Testis (tissue), 3 donors: ENCODE results near the gene NELFCD. TPM values are rescaled to one million over a fixed set of nuclear protein-coding genes. Genes with fewer than 3 reads are reported as not detected.

ENCODE experiments used
- DNase-seq: peaks from one replicate; pipeline ENCODE4 v3.0.0-alpha.2; 2019
- H3K27ac ChIP-seq, 2 donors: fragments of 200-600 bp; sonication (generic); one replicate each; pipeline ENCODE4 v1.5.1; 2019
- H3K27me3 ChIP-seq: fragments of 200-600 bp; sonication (generic); one replicate; pipeline ENCODE4 v1.5.1; 2019
- H3K36me3 ChIP-seq: fragments of 200-600 bp; sonication (generic); one replicate; pipeline ENCODE4 v1.5.1; 2017; ENCODE audit warnings: low read depth; ENCODE audit errors: missing control alignments
- H3K4me1 ChIP-seq: fragments of 200-600 bp; sonication (generic); one replicate; pipeline ENCODE4 v1.5.1; 2019
- H3K4me3 ChIP-seq, 2 donors: fragments of 200-600 bp; sonication (generic); one replicate each; pipeline ENCODE4 v1.5.1; 2017 to 2019
- H3K9me3 ChIP-seq: fragments of 200-600 bp; sonication (generic); one replicate; pipeline ENCODE4 v1.5.1; 2017
- POLR2A ChIP-seq: fragments of 450-650 bp; IDR thresholded peaks from one replicate; pipeline ENCODE4 v1.6.1; 2017; ENCODE audit warnings: antibody characterized with exemption, mild to moderate bottlenecking, moderate library complexity
- WGBS, 2 donors: methylation state at CpG; one replicate each; pipeline ENCODE4 v1.1.5; 2018; 5-methylcytosine and 5-hydroxymethylcytosine counted together
- intact Hi-C: fragments of 100-400 bp; cut with DNase I; formaldehyde crosslinking; loops from one replicate; pipeline ENCODE4 v1.15.1; 2023; ENCODE audit warnings: low total_unique reads
- polyA plus RNA-seq: library from polyadenylated mRNA; stranded (reverse); fragments of 350-450 nt; fragmentation: Illumina TruSeq; extraction: RNeasy Lipid Tissue Mini Kit (QIAGEN cat#74804); gene quantifications from one replicate; pipeline ENCODE4 v1.2.3, GENCODE V29; 2014; ENCODE audit warnings: low read depth, low replicate concordance; ENCODE audit not compliant: insufficient read depth
- total RNA-seq, 2 donors: library from RNA; depleted of rRNA; stranded (reverse); fragments of >200 nt; gene quantifications; one replicate each; pipeline ENCODE4 v1.2.3, GENCODE V29; 2016
- TF ChIP-seq, protein P1 (sequence below), 3 experiments: fragments of 450-650 bp in 2 of 3; fragments of 200-600 bp in 1 of 3; sonication (generic) in 1 of 3; IDR thresholded peaks; one replicate each; pipeline ENCODE4 v1.5.1; 2016 to 2019; ENCODE audit warnings: antibody characterized with exemption in 3 of 3, mild to moderate bottlenecking in 2 of 3, moderate library complexity in 1 of 3

Gene NELFCD
- total and polyA plus RNA-seq, 3 donors from 2014 or later = 103 to 123 (median 105) TPM

DNA sequence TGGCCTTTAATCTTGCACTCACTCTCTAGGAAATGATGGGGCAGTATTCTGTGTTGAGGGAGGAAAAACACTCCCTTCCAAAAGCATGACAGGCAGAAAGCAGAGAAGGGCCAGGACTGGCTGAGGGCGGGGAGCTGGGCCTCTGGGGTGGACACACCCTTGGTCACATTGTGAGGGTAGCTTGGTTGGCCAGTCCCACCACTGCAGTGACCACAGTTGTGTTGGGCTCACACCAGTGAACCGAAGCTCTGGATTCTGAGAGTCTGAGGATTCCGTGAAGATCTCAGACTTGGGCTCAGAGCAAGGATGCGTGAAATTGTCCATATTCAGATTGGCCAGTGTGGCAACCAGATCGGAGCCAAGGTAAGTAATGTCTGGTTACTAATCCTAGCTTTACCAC lies 38.2 kb downstream of the NELFCD start, which contains the start of gene TUBB1:
Gene TUBB1, plus strand, starts transcription at position 213 of the 400 bp plus-strand sequence. Its CDS starts 94 bp downstream, at position 307.
- Histone ChIP-seq H3K27ac (no peak within 1 kb of the TSS), H3K36me3 (no peaks in the 10 kb centered on the region), H3K4me3 (no peak within 1 kb of the TSS), H3K4me1 (peaks cover 21% of the 10 kb centered on the region), H3K9me3 (no peaks in the 10 kb centered on the region), H3K27me3 (no peaks in the 10 kb centered on the region)
- TF ChIP-seq, protein P1, sequence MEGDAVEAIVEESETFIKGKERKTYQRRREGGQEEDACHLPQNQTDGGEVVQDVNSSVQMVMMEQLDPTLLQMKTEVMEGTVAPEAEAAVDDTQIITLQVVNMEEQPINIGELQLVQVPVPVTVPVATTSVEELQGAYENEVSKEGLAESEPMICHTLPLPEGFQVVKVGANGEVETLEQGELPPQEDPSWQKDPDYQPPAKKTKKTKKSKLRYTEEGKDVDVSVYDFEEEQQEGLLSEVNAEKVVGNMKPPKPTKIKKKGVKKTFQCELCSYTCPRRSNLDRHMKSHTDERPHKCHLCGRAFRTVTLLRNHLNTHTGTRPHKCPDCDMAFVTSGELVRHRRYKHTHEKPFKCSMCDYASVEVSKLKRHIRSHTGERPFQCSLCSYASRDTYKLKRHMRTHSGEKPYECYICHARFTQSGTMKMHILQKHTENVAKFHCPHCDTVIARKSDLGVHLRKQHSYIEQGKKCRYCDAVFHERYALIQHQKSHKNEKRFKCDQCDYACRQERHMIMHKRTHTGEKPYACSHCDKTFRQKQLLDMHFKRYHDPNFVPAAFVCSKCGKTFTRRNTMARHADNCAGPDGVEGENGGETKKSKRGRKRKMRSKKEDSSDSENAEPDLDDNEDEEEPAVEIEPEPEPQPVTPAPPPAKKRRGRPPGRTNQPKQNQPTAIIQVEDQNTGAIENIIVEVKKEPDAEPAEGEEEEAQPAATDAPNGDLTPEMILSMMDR (IDR thresholded peaks at IDR 0.05) = no peak
- no peak for TF ChIP-seq POLR2A
- DNase-seq = no peak
- intact Hi-C loops = no loop called here
- WGBS, 2 donors = 82 to 97% methylated on average over 4 to 5 of the region's 5 CpGs

DNA sequence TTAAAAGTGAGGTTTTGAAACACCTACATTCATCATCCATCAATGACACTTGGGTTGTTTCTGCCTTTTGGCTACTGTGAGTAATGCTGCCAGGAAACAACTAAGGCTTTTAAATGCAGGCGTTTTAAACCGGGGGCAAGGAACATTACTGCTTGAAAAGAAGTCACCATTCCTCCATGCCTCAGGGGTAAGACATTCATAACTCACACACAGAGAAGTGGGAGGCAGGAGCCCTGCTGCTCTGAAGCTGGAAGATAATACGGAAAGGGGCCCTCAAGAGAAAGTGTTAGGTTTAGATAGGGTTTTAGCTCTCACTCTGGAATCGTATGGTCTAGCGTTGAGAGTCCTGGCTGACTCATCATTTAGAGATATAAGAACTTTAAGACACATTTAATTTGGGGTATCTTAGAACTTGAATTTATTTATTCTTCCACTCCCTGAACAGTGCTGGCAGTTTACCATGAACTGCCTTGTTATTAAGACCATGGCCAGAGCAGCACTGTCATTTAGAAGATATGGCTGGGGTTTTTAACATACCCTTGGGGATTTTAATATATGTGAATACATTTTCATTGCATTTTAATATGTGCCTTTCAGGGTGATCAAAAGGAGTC lies 40.0 kb downstream of the NELFCD start:
- H3K27me3 ChIP-seq = no peaks in the 10 kb centered on the region
- no peak overlapping the region for H3K27ac ChIP-seq
- H3K4me3 ChIP-seq = no peak overlapping the region
- no peaks in the 10 kb centered on the region for H3K9me3 ChIP-seq
- no peak for TF ChIP-seq POLR2A
- TF ChIP-seq, protein P1 (IDR thresholded peaks at IDR 0.05) = no peak
- WGBS, 2 donors = 57 to 76% methylated on average over 5 of the region's 5 CpGs
- no peaks in the 10 kb centered on the region for H3K36me3 ChIP-seq
- intact Hi-C loops = loop anchor here (10.0 kb wide), 1 partner anchor 136 kb away; no protein-coding TSS in a partner anchor
- peaks cover 21% of the 10 kb centered on the region for H3K4me1 ChIP-seq
- DNase-seq = peak; percentile 6

DNA sequence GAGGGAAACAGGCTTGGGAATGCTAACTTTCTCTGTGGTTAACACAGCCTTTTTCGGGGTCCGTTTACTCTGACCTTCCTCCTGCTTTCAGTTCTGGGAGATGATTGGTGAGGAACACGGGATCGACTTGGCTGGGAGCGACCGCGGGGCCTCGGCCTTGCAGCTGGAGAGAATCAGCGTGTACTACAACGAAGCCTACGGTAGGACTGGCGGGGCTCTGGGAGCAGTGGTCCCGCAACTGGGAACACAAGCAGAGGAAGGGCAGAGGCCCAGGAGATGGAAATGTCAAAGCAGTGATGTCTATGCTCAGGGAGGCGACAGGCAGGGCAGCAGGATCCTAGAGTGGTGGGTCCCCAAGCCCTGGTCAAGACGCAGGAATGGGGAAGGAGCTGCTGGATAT lies 41.7 kb downstream of the NELFCD start:
- no peaks in the 10 kb centered on the region for H3K36me3 ChIP-seq
- peak; percentile 9 for DNase-seq
- intact Hi-C loops = loop anchor here (10.0 kb wide), 1 partner anchor 138 kb away; no protein-coding TSS in a partner anchor
- no peaks in the 10 kb centered on the region for H3K9me3 ChIP-seq
- peaks cover 6% of the 10 kb centered on the region for H3K4me1 ChIP-seq
- H3K4me3 ChIP-seq = no peak overlapping the region
- no peak overlapping the region for H3K27ac ChIP-seq
- TF ChIP-seq, protein P1 (IDR thresholded peaks at IDR 0.05) = no peak
- no peak for TF ChIP-seq POLR2A
- H3K27me3 ChIP-seq = no peaks in the 10 kb centered on the region
- WGBS, 2 donors = 91 to 94% methylated on average over 15 of the region's 15 CpGs

DNA sequence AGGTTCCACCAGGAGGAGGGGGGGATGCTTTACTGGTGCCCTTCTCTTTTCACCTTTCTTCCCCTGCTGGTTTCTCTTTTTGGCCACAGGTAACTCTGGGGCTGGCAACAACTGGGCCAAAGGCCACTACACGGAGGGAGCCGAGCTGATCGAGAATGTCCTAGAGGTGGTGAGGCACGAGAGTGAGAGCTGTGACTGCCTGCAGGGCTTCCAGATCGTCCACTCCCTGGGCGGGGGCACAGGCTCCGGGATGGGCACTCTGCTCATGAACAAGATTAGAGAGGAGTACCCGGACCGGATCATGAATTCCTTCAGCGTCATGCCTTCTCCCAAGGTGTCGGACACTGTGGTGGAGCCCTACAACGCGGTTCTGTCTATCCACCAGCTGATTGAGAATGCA lies 42.6 kb downstream of the NELFCD start:
- no peak overlapping the region for H3K4me3 ChIP-seq
- TF ChIP-seq, protein P1 (IDR thresholded peaks at IDR 0.05) = no peak
- no peak for TF ChIP-seq POLR2A
- no peaks in the 10 kb centered on the region for H3K27me3 ChIP-seq
- intact Hi-C loops = loop anchor here (10.0 kb wide), 1 partner anchor 139 kb away; no protein-coding TSS in a partner anchor
- no peaks in the 10 kb centered on the region for H3K9me3 ChIP-seq
- 93 to 95% methylated on average over 13 of the region's 13 CpGs for WGBS, 2 donors
- H3K4me1 ChIP-seq = peaks cover under 1% of the 10 kb centered on the region
- DNase-seq = peak; percentile 13
- no peaks in the 10 kb centered on the region for H3K36me3 ChIP-seq
- H3K27ac ChIP-seq = no peak overlapping the region
